WTC11 (cell line): Measurements from ENCODE around the gene TRPV2. TPM values are rescaled to one million over a fixed set of nuclear protein-coding genes. Genes with fewer than 3 reads are reported as not detected.
"Not testable (repeated sequence)": the region's sequence is repeated elsewhere in the genome, so short reads cannot be mapped to it uniquely, and the experiment has no call there.

Experiments
- ATAC-seq: fragments of 200-7000 bp; cut with Tn5 transposase; 2 replicates; pipeline ENCODE4 v1.10.0; 2021; ENCODE audit warnings: mild to moderate bottlenecking, moderate library complexity
- CTCF ChIA-PET: fragments of 300-600 bp; sonication (Branson Sonifier 250); formaldehyde crosslinking; loops from one replicate; lab custom pipeline; 2021; ENCODE audit warnings: antibody characterized with exemption; lab: Charles Lee
- POLR2A ChIA-PET: fragments of 350-600 bp; sonication (Branson Sonifier 250); formaldehyde crosslinking; loops from one replicate; lab custom pipeline; 2021; ENCODE audit warnings: antibody characterized with exemption; lab: Charles Lee
- DNase-seq: peaks from one replicate; pipeline ENCODE4 v3.0.0; 2021; ENCODE audit warnings: low spot score
- H3K27ac Mint-ChIP-seq: 2 replicates; pipeline ENCODE4 v1.8.0; 2021; ENCODE audit warnings: mixed read lengths
- H3K27me3 Mint-ChIP-seq: 2 replicates; pipeline ENCODE4 v1.8.0; 2021; ENCODE audit warnings: low read depth, mild to moderate bottlenecking, moderate library complexity, mixed read lengths
- H3K36me3 Mint-ChIP-seq: 2 replicates; pipeline ENCODE4 v1.8.0; 2021; ENCODE audit warnings: mixed read lengths
- H3K4me1 Mint-ChIP-seq: 2 replicates; pipeline ENCODE4 v1.8.0; 2022; ENCODE audit warnings: mixed read lengths
- H3K4me3 Mint-ChIP-seq: 2 replicates; pipeline ENCODE4 v1.8.0; 2021; ENCODE audit warnings: mild to moderate bottlenecking, moderate library complexity, mixed read lengths
- H3K9me3 Mint-ChIP-seq: 2 replicates; pipeline ENCODE4 v1.8.0; 2021; ENCODE audit warnings: mixed read lengths
- E2F5 ChIP-seq: sonication (generic); formaldehyde crosslinking; IDR thresholded peaks from 2 replicates; pipeline ENCODE4 v1.8.1; 2022; ENCODE audit warnings: mild to moderate bottlenecking, moderate library complexity, missing genetic modification reagents
- GTF2I ChIP-seq: fragments of 250-450 bp; sonication (Bioruptor Pico); conservative IDR thresholded peaks from 2 replicates; pipeline ENCODE4 v1.4.0; 2021; ENCODE audit warnings: mild to moderate bottlenecking
- JAZF1 ChIP-seq: fragments of 250-450 bp; sonication (Bioruptor Pico); IDR thresholded peaks from 2 replicates; pipeline ENCODE4 v1.9.0; 2021; ENCODE audit warnings: moderate library complexity, mild to moderate bottlenecking, inconsistent platforms
- MAX ChIP-seq: sonication (generic); formaldehyde crosslinking; IDR thresholded peaks from 2 replicates; pipeline ENCODE4 v1.8.0; 2022; ENCODE audit warnings: mild to moderate bottlenecking, missing genetic modification reagents
- NFATC4 ChIP-seq: fragments of 250-450 bp; sonication (Bioruptor Pico); IDR thresholded peaks from 2 replicates; pipeline ENCODE4 v1.9.0; 2021; ENCODE audit warnings: mild to moderate bottlenecking
- NR2C2 ChIP-seq: sonication (generic); formaldehyde crosslinking; IDR thresholded peaks from 2 replicates; pipeline ENCODE4 v1.8.0; 2022; ENCODE audit warnings: mild to moderate bottlenecking, missing genetic modification reagents
- SP1 ChIP-seq: sonication (generic); formaldehyde crosslinking; conservative IDR thresholded peaks from 2 replicates; pipeline ENCODE4 v1.8.1; 2022; ENCODE audit warnings: missing genetic modification reagents
- TCF7 ChIP-seq: sonication (generic); formaldehyde crosslinking; IDR thresholded peaks from 2 replicates; pipeline ENCODE4 v1.8.0; 2022; ENCODE audit warnings: mild to moderate bottlenecking, low read depth, missing genetic modification reagents, moderate library complexity
- USF1 ChIP-seq: sonication (generic); formaldehyde crosslinking; IDR thresholded peaks from 2 replicates; pipeline ENCODE4 v1.8.0; 2022; ENCODE audit warnings: mild to moderate bottlenecking, missing genetic modification reagents
- ZNF121 ChIP-seq: sonication (generic); formaldehyde crosslinking; IDR thresholded peaks from 2 replicates; pipeline ENCODE4 v1.8.0; 2023; ENCODE audit warnings: missing genetic modification reagents
- ZNF138 ChIP-seq: sonication (generic); formaldehyde crosslinking; conservative IDR thresholded peaks from 2 replicates; pipeline ENCODE4 v1.8.1; 2022; ENCODE audit warnings: mild to moderate bottlenecking, moderate library complexity, missing genetic modification reagents
- ZNF219 ChIP-seq: sonication (generic); formaldehyde crosslinking; IDR thresholded peaks from 2 replicates; pipeline ENCODE4 v1.8.0; 2023; ENCODE audit warnings: missing genetic modification reagents, mild to moderate bottlenecking, borderline replicate concordance
- ZNF281 ChIP-seq: sonication (generic); formaldehyde crosslinking; IDR thresholded peaks from 2 replicates; pipeline ENCODE4 v1.8.0; 2023; ENCODE audit warnings: mild to moderate bottlenecking, missing genetic modification reagents
- ZNF317 ChIP-seq: sonication (generic); formaldehyde crosslinking; IDR thresholded peaks from 2 replicates; pipeline ENCODE4 v1.8.1; 2023; ENCODE audit warnings: low read depth, mild to moderate bottlenecking, moderate library complexity, missing genetic modification reagents, borderline replicate concordance
- ZNF423 ChIP-seq: fragments of 250-450 bp; sonication (Bioruptor Pico); IDR thresholded peaks from 2 replicates; pipeline ENCODE4 v2.1.2; 2022; ENCODE audit warnings: mild to moderate bottlenecking, moderate library complexity
- total RNA-seq: library from RNA; stranded (reverse); gene quantifications from 3 replicates; pipeline ENCODE4 v1.2.3, GENCODE V29; 2021
- TF ChIP-seq, protein P1 (sequence below): fragments of 250-450 bp; sonication (Bioruptor Pico); IDR thresholded peaks from 2 replicates; pipeline ENCODE4 v1.9.0; 2021; ENCODE audit warnings: moderate library complexity, mild to moderate bottlenecking, inconsistent platforms, borderline replicate concordance
- TF ChIP-seq, protein P2 (sequence below): fragments of 250-450 bp; sonication (Bioruptor Pico); IDR thresholded peaks from 2 replicates; pipeline ENCODE4 v1.9.0; 2021; ENCODE audit warnings: mild to moderate bottlenecking, borderline replicate concordance

The TRPV2 gene
- total RNA-seq, 1 experiment from 2014 or later = 3.5 TPM

DNA sequence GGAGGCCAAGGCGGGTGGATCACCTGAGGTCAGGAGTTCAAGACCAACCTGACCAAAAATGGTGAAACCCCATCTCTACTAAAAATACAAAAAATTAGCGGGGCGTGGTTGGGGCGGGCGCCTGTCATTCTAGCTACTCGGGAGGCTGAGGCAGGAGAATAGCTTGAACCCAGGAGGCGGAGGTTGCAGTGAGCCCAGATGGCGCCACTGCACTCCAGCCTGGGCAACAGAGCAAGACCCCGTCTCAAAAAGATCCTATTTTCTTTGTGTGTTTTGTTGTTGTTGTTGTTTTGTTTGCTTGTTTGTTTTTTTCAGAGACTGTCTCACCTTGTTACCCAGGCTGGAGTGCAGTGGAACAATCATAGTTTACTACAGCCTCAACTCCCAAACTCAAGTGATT is 11.5 kb upstream of the TRPV2 start:
- ATAC-seq, DNase-seq, H3K9me3 Mint-ChIP-seq, H3K36me3 Mint-ChIP-seq, H3K4me3 Mint-ChIP-seq, H3K27ac Mint-ChIP-seq, H3K27me3 Mint-ChIP-seq: not testable (repeated sequence)
- peaks cover 13% of the 10 kb centered on the region for H3K4me1 Mint-ChIP-seq
- peak; percentile 82 for TF ChIP-seq ZNF121 (CRISPR knock-in tag)
- ChIA-PET POLR2A (interaction anchor here (0.7 kb wide), 1 partner anchor 36 kb away, joined by 9 read pairs; no protein-coding TSS in a partner anchor), CTCF (interaction anchor here (0.6 to 1.4 kb wide), 3 partner anchors 11 to 122 kb away, joined by 3 to 4 read pairs (median 3); no protein-coding TSS in a partner anchor)

DNA sequence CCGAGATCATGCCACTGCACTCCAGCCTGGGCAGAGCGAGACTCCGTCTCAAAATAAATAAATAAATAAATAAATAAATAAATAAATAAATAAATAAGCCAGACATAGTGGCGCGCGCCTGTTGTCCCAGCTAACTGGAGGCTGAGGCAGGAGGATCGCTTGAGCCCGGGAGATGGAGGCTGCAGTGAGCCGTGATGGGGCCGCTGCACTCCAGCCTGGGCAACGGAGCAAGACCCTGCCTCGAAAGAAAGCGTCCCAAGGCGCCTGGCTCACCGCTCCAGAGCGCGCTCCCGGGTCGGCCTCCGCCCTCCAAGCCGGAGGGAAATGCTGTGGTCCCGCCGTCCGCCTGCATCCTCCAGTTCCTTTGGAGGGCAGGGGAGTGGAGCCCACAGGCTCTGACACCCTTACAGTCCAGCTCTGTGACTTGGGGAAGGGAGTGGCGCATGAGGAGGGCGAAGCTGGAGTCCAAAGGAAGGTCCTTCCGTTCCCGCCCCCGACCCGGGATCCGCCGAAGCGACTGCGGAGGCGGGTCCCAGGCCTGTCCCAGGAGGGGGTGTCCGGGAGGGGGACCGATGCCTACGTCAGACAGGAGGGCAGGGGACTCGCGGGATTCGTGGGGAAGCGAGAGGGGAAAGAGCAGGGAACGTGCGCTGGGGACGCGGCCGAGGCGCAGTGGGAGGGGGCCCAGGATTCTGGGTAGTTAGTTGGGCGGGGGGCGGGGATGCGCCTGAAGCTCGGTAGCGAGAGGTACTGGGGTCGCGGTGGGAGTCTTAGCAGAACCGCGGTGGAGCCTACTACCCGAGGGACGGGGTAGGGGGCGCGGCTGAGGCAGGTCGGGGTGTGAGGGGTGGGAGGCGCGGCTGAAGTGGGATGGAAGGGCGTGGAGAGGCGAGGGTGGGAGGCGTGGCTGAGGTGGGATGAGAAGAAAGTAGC is 8.4 kb upstream of the TRPV2 start:
- Mint-ChIP-seq H3K27ac (0 out of 2 replicates have a peak overlapping the region, but pooled peaks have one; percentile 45), H3K36me3 (no peaks in the 10 kb centered on the region)

DNA sequence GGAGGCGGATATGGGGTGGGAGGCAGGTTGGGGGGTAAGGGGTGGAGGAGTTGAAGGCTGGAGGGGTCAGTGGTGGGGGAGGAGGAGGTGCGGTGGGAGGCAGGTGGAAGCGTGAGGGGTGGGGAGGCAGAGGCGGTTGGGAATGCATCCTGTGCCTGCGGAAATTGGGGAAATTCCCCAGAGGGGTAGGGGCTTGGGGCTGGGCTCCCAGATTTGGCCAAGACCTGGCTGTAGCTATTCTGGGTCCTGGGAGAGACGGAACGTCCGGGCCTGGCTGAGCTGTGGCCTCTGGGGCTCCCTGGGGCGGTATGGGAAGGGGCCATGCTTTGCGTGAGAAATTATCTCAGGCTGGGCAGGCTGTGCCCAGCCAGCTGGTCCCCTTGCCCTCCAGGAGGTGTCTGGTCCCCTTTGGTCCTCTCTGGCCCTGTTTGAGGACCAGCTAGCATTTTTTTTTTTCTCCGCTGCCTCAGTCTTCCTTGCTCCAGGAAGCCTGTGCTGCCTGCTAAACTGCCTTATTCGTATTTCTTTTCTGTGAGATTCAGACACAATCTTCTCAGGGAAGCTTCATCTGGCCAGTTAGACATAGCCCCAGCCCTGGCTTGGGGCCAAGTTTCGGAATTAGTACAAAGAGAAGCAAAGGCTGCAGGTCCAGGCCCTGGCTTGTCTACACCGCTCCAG is 7.3 kb upstream of the TRPV2 start:
- Mint-ChIP-seq H3K27me3 (peaks cover 6% of the 10 kb centered on the region; the same call in 1 of the 2 replicates), H3K9me3 (no peaks in the 10 kb centered on the region), H3K4me1 (peaks cover 11% of the 10 kb centered on the region), H3K4me3 (peak overlapping the region; percentile 51), H3K36me3 (no peaks in the 10 kb centered on the region), H3K27ac (peak overlapping the region; percentile 91)
- DNase-seq (peak; percentile 60), ATAC-seq (peak; percentile 50)
- ChIA-PET CTCF (interaction anchor here (1.3 to 3.0 kb wide), 7 partner anchors 8 to 114 kb away, joined by 3 to 21 read pairs (median 9); partner anchors contain the start of gene TRPV2), POLR2A (interaction anchor here (1.5 to 2.6 kb wide), 4 partner anchors 27 to 55 kb away, joined by 6 to 12 read pairs (median 10); partner anchors contain the start of genes CENPV and UBB)
- TF ChIP-seq ZNF219 (CRISPR knock-in tag) (no peak), ZNF423 (0 out of 2 replicates have a peak, but pooled peaks have one; percentile 5), ZNF281 (CRISPR knock-in tag) (no peak), JAZF1 (CRISPR knock-in tag) (no peak), NFATC4 (CRISPR knock-in tag) (no peak), ZNF317 (CRISPR knock-in tag) (no peak), TCF7 (CRISPR knock-in tag) (no peak)
- TF ChIP-seq, protein P1, sequence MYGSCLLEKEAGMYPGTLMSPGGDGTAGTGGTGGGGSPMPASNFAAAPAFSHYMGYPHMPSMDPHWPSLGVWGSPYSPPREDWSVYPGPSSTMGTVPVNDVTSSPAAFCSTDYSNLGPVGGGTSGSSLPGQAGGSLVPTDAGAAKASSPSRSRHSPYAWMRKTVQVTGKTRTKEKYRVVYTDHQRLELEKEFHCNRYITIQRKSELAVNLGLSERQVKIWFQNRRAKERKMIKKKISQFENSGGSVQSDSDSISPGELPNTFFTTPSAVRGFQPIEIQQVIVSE (CRISPR knock-in tag) = no peak
- TF ChIP-seq, protein P2, sequence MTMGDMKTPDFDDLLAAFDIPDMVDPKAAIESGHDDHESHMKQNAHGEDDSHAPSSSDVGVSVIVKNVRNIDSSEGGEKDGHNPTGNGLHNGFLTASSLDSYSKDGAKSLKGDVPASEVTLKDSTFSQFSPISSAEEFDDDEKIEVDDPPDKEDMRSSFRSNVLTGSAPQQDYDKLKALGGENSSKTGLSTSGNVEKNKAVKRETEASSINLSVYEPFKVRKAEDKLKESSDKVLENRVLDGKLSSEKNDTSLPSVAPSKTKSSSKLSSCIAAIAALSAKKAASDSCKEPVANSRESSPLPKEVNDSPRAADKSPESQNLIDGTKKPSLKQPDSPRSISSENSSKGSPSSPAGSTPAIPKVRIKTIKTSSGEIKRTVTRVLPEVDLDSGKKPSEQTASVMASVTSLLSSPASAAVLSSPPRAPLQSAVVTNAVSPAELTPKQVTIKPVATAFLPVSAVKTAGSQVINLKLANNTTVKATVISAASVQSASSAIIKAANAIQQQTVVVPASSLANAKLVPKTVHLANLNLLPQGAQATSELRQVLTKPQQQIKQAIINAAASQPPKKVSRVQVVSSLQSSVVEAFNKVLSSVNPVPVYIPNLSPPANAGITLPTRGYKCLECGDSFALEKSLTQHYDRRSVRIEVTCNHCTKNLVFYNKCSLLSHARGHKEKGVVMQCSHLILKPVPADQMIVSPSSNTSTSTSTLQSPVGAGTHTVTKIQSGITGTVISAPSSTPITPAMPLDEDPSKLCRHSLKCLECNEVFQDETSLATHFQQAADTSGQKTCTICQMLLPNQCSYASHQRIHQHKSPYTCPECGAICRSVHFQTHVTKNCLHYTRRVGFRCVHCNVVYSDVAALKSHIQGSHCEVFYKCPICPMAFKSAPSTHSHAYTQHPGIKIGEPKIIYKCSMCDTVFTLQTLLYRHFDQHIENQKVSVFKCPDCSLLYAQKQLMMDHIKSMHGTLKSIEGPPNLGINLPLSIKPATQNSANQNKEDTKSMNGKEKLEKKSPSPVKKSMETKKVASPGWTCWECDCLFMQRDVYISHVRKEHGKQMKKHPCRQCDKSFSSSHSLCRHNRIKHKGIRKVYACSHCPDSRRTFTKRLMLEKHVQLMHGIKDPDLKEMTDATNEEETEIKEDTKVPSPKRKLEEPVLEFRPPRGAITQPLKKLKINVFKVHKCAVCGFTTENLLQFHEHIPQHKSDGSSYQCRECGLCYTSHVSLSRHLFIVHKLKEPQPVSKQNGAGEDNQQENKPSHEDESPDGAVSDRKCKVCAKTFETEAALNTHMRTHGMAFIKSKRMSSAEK (CRISPR knock-in tag) = no peak

More for the DNA sequence above, 8.4 kb upstream of the TRPV2 start:
- H3K4me1 Mint-ChIP-seq = peaks cover 11% of the 10 kb centered on the region
- ATAC-seq (peak; percentile 93), DNase-seq (peak; percentile 90)
- TF ChIP-seq USF1 = 0 out of 2 replicates have a peak, but pooled peaks have one; percentile 36
- peak; percentile 100 for TF ChIP-seq ZNF121 (CRISPR knock-in tag)
- TF ChIP-seq GTF2I (CRISPR knock-in tag) = peak; percentile 98
- TF ChIP-seq SP1 (CRISPR knock-in tag) = peak; percentile 62; the same call in 1 of the 2 replicates
- TF ChIP-seq NR2C2 = no peak
- TF ChIP-seq ZNF138 = no peak
- peak; percentile 44; the same call in 1 of the 2 replicates for TF ChIP-seq E2F5 (CRISPR knock-in tag)
- TF ChIP-seq MAX = peak; percentile 63; the same call in 1 of the 2 replicates
- peak overlapping the region; percentile 68 for H3K4me3 Mint-ChIP-seq
- POLR2A ChIA-PET = interaction anchor here (1.5 to 2.6 kb wide), 4 partner anchors 26 to 54 kb away, joined by 6 to 12 read pairs (median 10); partner anchors contain the start of genes CENPV and UBB
- peaks cover 6% of the 10 kb centered on the region; the same call in 1 of the 2 replicates for H3K27me3 Mint-ChIP-seq
- no peaks in the 10 kb centered on the region for H3K9me3 Mint-ChIP-seq
- CTCF ChIA-PET = interaction anchor here (0.6 to 3.0 kb wide), 11 partner anchors 9 to 115 kb away, joined by 3 to 21 read pairs (median 4); partner anchors contain the start of gene TRPV2
